H1 (cell line): ENCODE measurements around the gene CACNA1G. TPM values are rescaled to one million over a fixed set of nuclear protein-coding genes. Genes with fewer than 3 reads are reported as not detected.

Experiments
- CTCF ChIA-PET: fragments of 300-600 bp; sonication (Branson Sonifier 250); formaldehyde crosslinking; loops from one replicate; lab custom pipeline; 2021; ENCODE audit not compliant: partially characterized antibody; lab: Charles Lee
- POLR2A ChIA-PET: fragments of 300-600 bp; sonication (Branson Sonifier 250); formaldehyde crosslinking; loops from one replicate; lab custom pipeline; 2021; ENCODE audit warnings: inconsistent platforms; ENCODE audit not compliant: partially characterized antibody; lab: Charles Lee
- DNase-seq, 2 experiments: peaks; one replicate each; pipeline versions ENCODE4 v3.0.0 to v3.0.0-alpha.2; 2010 to 2022; ENCODE audit warnings: low spot score in 2 of 2, low read depth in 1 of 2, mixed read lengths in 1 of 2
- FAIRE-seq: peaks from 2 replicates; lab custom pipeline; 2011; peaks lifted over from hg19 to GRCh38; lab: Jason Lieb, UNC
- H2AFZ ChIP-seq: 2 replicates; pipeline ENCODE4 v1.8.1; 2012; ENCODE audit warnings: low read length, inconsistent platforms
- H2AK5ac ChIP-seq: 2 replicates; pipeline ENCODE4 v1.6.1; 2013; ENCODE audit warnings: low read depth, low read length
- H2BK120ac ChIP-seq: replicated peaks from 2 replicates; pipeline ENCODE3; 2013; ENCODE audit warnings: low read depth, low read length, inconsistent platforms
- H2BK12ac ChIP-seq: 2 replicates; pipeline ENCODE4 v1.6.1; 2013; ENCODE audit warnings: low read depth, low read length
- H2BK15ac ChIP-seq: 2 replicates; pipeline ENCODE4 v1.6.1; 2013; ENCODE audit warnings: low read length
- H2BK20ac ChIP-seq: 2 replicates; pipeline ENCODE4 v1.6.1; 2013; ENCODE audit warnings: low read length
- H2BK5ac ChIP-seq: 2 replicates; pipeline ENCODE4 v1.6.1; 2013; ENCODE audit warnings: low read depth, low read length
- H3K14ac ChIP-seq: 2 replicates; pipeline ENCODE4 v1.6.1; 2013; ENCODE audit warnings: inconsistent platforms; ENCODE audit not compliant: insufficient read length
- H3K18ac ChIP-seq: 2 replicates; pipeline ENCODE4 v1.6.1; 2013; ENCODE audit warnings: low read length; ENCODE audit errors: extremely low read depth
- H3K23ac ChIP-seq: 2 replicates; pipeline ENCODE4 v1.6.1; 2013; ENCODE audit warnings: inconsistent platforms; ENCODE audit not compliant: insufficient read length
- H3K23me2 ChIP-seq: 2 replicates; pipeline ENCODE4 v1.6.1; 2013; ENCODE audit warnings: low read depth, low read length
- H3K27ac ChIP-seq: 2 replicates; pipeline ENCODE4 v1.6.1; 2011; ENCODE audit warnings: low read depth, low read length, inconsistent platforms
- H3K27me3 ChIP-seq, 4 experiments: replicated peaks in 1 of 4; 1 replicate in 1 of 4; 2 replicates in 3 of 4; pipeline versions ENCODE4 v1.6.1 to v1.8.1; 2011 to 2013; ENCODE audit warnings: low read length in 3 of 4, mild to moderate bottlenecking in 3 of 4, inconsistent platforms in 2 of 4, mixed read lengths in 2 of 4, moderate library complexity in 1 of 4; ENCODE audit not compliant: control insufficient read depth in 3 of 4, insufficient read depth in 3 of 4; ENCODE audit errors: extremely low read depth in 1 of 4
- H3K36me3 ChIP-seq, 4 experiments: 2 replicates each; pipeline versions ENCODE4 v1.6.1 to v1.8.1; 2011 to 2013; ENCODE audit warnings: mild to moderate bottlenecking in 4 of 4, low read length in 3 of 4, moderate library complexity in 2 of 4, control low read depth in 1 of 4, inconsistent platforms in 1 of 4; ENCODE audit not compliant: insufficient read depth in 4 of 4, control insufficient read depth in 2 of 4
- H3K4ac ChIP-seq: replicated peaks from 2 replicates; pipeline ENCODE3; 2013; ENCODE audit warnings: low read length, low read depth, mixed read lengths, inconsistent platforms; ENCODE audit not compliant: insufficient read length
- H3K4me1 ChIP-seq, 4 experiments: replicated peaks in 1 of 4; 1 replicate in 1 of 4; 2 replicates in 3 of 4; pipeline versions ENCODE4 v1.6.1 to v1.8.1; 2011 to 2013; ENCODE audit warnings: low read length in 3 of 4, inconsistent platforms in 2 of 4, mixed read lengths in 1 of 4; ENCODE audit not compliant: insufficient read depth in 4 of 4, control insufficient read depth in 3 of 4
- H3K4me2 ChIP-seq, 2 experiments: 2 replicates each; pipeline versions ENCODE4 v1.6.1 to v1.8.1; 2011 to 2013; ENCODE audit warnings: low read depth in 2 of 2, low read length in 2 of 2, control low read depth in 1 of 2, inconsistent platforms in 1 of 2, mild to moderate bottlenecking in 1 of 2; ENCODE audit not compliant: insufficient read depth in 1 of 2
- H3K4me3 ChIP-seq, 4 experiments: fragments of 200-600, 300-600 bp in 1 of 4; sonication (generic), shearing (Covaris generic), sonication (Bioruptor Twin) in 1 of 4; 2 replicates each; pipeline versions ENCODE4 v1.5.1 to v1.8.1; 2011 to 2016; ENCODE audit warnings: low read length in 4 of 4, low read depth in 3 of 4, control low read depth in 2 of 4, inconsistent platforms in 2 of 4, mild to moderate bottlenecking in 2 of 4, mixed read lengths in 1 of 4, moderate library complexity in 1 of 4; ENCODE audit not compliant: insufficient read depth in 2 of 4; ENCODE audit errors: extremely low read depth in 1 of 4
- H3K56ac ChIP-seq: replicated peaks from 2 replicates; pipeline ENCODE3; 2013; ENCODE audit warnings: low read depth, mild to moderate bottlenecking, mixed read lengths, low read length, inconsistent platforms; ENCODE audit not compliant: insufficient read length
- H3K79me1 ChIP-seq: 2 replicates; pipeline ENCODE4 v1.6.1; 2013; ENCODE audit warnings: low read depth, low read length, control low read depth
- H3K79me2 ChIP-seq, 2 experiments: 2 replicates each; pipeline versions ENCODE4 v1.6.1 to v1.8.1; 2012 to 2013; ENCODE audit warnings: low read length in 2 of 2, mild to moderate bottlenecking in 2 of 2, inconsistent platforms in 1 of 2; ENCODE audit not compliant: insufficient read depth in 2 of 2, control insufficient read depth in 1 of 2
- H3K9ac ChIP-seq, 4 experiments: replicated peaks in 1 of 4; 1 replicate in 1 of 4; 2 replicates in 3 of 4; pipeline versions ENCODE4 v1.6.1 to v1.8.1; 2011 to 2013; ENCODE audit warnings: low read depth in 3 of 4, low read length in 3 of 4, control low read depth in 2 of 4, mild to moderate bottlenecking in 2 of 4, moderate library complexity in 2 of 4, inconsistent platforms in 1 of 4; ENCODE audit errors: extremely low read depth in 1 of 4
- H3K9me3 ChIP-seq, 2 experiments: 2 replicates each; pipeline versions ENCODE4 v1.6.1 to v1.8.1; 2012 to 2013; ENCODE audit warnings: mild to moderate bottlenecking in 2 of 2, moderate library complexity in 2 of 2, control low read depth in 1 of 2, inconsistent platforms in 1 of 2, low read depth in 1 of 2, low read length in 1 of 2, mixed read lengths in 1 of 2; ENCODE audit not compliant: insufficient read depth in 2 of 2
- H4K20me1 ChIP-seq, 2 experiments: replicated peaks in 1 of 2; 2 replicates each; pipeline versions ENCODE3 to v1.8.1; 2011 to 2013; ENCODE audit warnings: inconsistent platforms in 2 of 2, low read length in 2 of 2, mild to moderate bottlenecking in 1 of 2; ENCODE audit not compliant: insufficient read depth in 2 of 2, control insufficient read depth in 1 of 2
- H4K5ac ChIP-seq: 2 replicates; pipeline ENCODE4 v1.6.1; 2013; ENCODE audit warnings: low read length, low read depth, mixed read lengths, inconsistent platforms; ENCODE audit not compliant: insufficient read length
- H4K8ac ChIP-seq: 2 replicates; pipeline ENCODE4 v1.8.0; 2013; ENCODE audit warnings: mild to moderate bottlenecking, moderate library complexity, low read length, inconsistent platforms; ENCODE audit not compliant: insufficient read depth; ENCODE audit errors: extremely low read depth
- H4K91ac ChIP-seq: replicated peaks from 2 replicates; pipeline ENCODE3; 2013; ENCODE audit warnings: low read length, mixed read lengths, inconsistent platforms; ENCODE audit not compliant: insufficient read length
- BACH1 ChIP-seq: IDR thresholded peaks from 2 replicates; pipeline ENCODE4 v1.6.1; 2012; ENCODE audit warnings: low read length, improper control_type of control experiment
- EGR1 ChIP-seq: IDR thresholded peaks from 2 replicates; pipeline ENCODE4 v1.6.1; 2011; ENCODE audit warnings: low read depth, low read length, borderline replicate concordance
- HDAC2 ChIP-seq, 2 experiments: fragments of 300-600 bp in 1 of 2; sonication (generic) in 1 of 2; IDR thresholded peaks; 2 replicates each; pipeline ENCODE4 v1.6.1; 2011 to 2012; ENCODE audit warnings: low read depth in 2 of 2, low read length in 2 of 2, mild to moderate bottlenecking in 2 of 2, moderate library complexity in 2 of 2, borderline replicate concordance in 1 of 2, inconsistent platforms in 1 of 2
- JUND ChIP-seq: IDR thresholded peaks from 2 replicates; pipeline ENCODE4 v1.6.1; 2011; ENCODE audit warnings: mild to moderate bottlenecking, improper control_type of control experiment, low read length
- KDM4A ChIP-seq: IDR thresholded peaks from one replicate; pipeline ENCODE4 v1.7.1; 2012; ENCODE audit warnings: low read depth, mild to moderate bottlenecking, moderate library complexity, low read length, inconsistent platforms; ENCODE audit not compliant: severe bottlenecking
- KDM5A ChIP-seq: fragments of 200-600 bp; IDR thresholded peaks from 2 replicates; pipeline ENCODE4 v1.7.1; 2012; ENCODE audit warnings: mild to moderate bottlenecking, low read length, inconsistent platforms, mixed read lengths
- NRF1 ChIP-seq: IDR thresholded peaks from 2 replicates; pipeline ENCODE4 v1.6.1; 2011; ENCODE audit warnings: mild to moderate bottlenecking, low read depth, low read length, improper control_type of control experiment
- POLR2A ChIP-seq, 2 experiments: IDR thresholded peaks; 1 replicate in 1 of 2; 2 replicates in 1 of 2; pipeline ENCODE4 v1.6.1; 2011; ENCODE audit warnings: low read depth in 2 of 2, low read length in 2 of 2, mild to moderate bottlenecking in 2 of 2; ENCODE audit errors: control extremely low read depth in 1 of 2
- RXRA ChIP-seq: IDR thresholded peaks from 2 replicates; pipeline ENCODE4 v1.6.1; 2011; ENCODE audit warnings: low read depth, mild to moderate bottlenecking, low read length, moderate library complexity; ENCODE audit not compliant: insufficient read depth
- SAP30 ChIP-seq: fragments of 300-600 bp; sonication (generic); IDR thresholded peaks from 2 replicates; pipeline ENCODE4 v1.7.1; 2012; ENCODE audit warnings: low read length, moderate library complexity, mild to moderate bottlenecking, inconsistent platforms; ENCODE audit not compliant: insufficient read depth, insufficient replicate concordance
- SP1 ChIP-seq: IDR thresholded peaks from 2 replicates; pipeline ENCODE4 v1.6.1; 2011; ENCODE audit warnings: low read depth, low read length
- TAF1 ChIP-seq: IDR thresholded peaks from 2 replicates; pipeline ENCODE4 v1.6.1; 2011; ENCODE audit warnings: mild to moderate bottlenecking, low read depth, low read length
- YY1 ChIP-seq: IDR thresholded peaks from 2 replicates; pipeline ENCODE4 v1.6.1; 2011; ENCODE audit warnings: low read depth, mild to moderate bottlenecking, low read length
- WGBS, 2 experiments: shearing (Covaris generic) in 1 of 2; methylation state at CpG; one replicate each; pipeline versions ENCODE4 v1.1.6 to v1.1.7; 2013 to 2015; ENCODE audit warnings: low lambda C conversion rate in 2 of 2, mixed read lengths in 2 of 2, inconsistent platforms in 1 of 2, low coverage in 1 of 2, missing lambda C conversion rate in 1 of 2; ENCODE audit not compliant: insufficient replicate concordance in 2 of 2, insufficient coverage in 1 of 2, insufficient read length in 1 of 2; ENCODE audit errors: extremely low coverage in 1 of 2, missing lambda C conversion rate in 1 of 2; 5-methylcytosine and 5-hydroxymethylcytosine counted together
- polyA plus RNA-seq, 7 experiments: library from polyadenylated mRNA; depleted of rRNA in 3 of 7; stranded (reverse) in 5 of 7; unstranded in 2 of 7; fragments of >200 nt in 5 of 7; fragments of 200-250 nt in 2 of 7; gene quantifications; 1 replicate in 5 of 7; 2 replicates in 1 of 7; 4 replicates in 1 of 7; pipeline versions ENCODE4 v1.2.1 to v1.2.3, GENCODE V29; 2011 to 2013; ENCODE audit warnings: missing spikeins in 2 of 7, mixed read lengths in 2 of 7
- total RNA-seq: library from RNA; stranded (reverse); fragmentation: NEBNext Ultra II Directional; extraction: Animal tissue kit (Norgen Biotek cat#: 25700); gene quantifications from 2 replicates; pipeline ENCODE4 v1.2.1, GENCODE V29; 2021
- TF ChIP-seq, protein P1 (sequence below): IDR thresholded peaks from 2 replicates; pipeline ENCODE4 v1.6.1; 2011; ENCODE audit warnings: low read depth, mild to moderate bottlenecking, low read length; ENCODE audit not compliant: insufficient read depth

The CACNA1G gene
- total and polyA plus RNA-seq, 2 of the 8 experiments (the other 6 are each of a cell fraction or from before 2014, with no cell fraction given), result 2.9 to 4.9 TPM

DNA sequence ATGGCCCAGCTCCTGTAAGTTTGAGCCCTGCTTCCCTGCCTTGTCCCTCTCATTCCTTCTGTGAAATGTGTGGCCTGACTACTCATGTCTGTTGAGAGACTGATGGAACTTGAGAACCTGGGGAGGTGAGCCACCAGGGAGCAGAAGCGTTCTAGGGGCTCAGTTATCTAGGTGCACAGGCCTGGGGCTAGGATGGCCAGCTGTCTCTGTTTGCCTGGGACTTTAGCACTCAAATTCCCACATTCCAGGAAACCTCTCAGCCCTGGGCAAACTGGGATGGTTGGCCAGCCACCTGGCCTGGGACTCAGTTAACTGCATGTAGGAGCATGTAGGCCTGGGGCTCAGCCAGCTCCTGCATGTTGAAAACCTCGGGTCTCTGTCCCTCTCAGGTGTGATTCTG is 37.3 kb upstream of the CACNA1G start:
- H2BK12ac ChIP-seq, result no peak overlapping the region
- H3K9me3 ChIP-seq, result no peaks in the 10 kb centered on the region
- FAIRE-seq, result no peak
- TF ChIP-seq EGR1, result no peak
- TF ChIP-seq YY1, result no peak
- TF ChIP-seq POLR2A (IDR thresholded peaks at IDR 0.05; ENCODE audit: control extremely low read depth in 1 of 2, low read depth in 2 of 2, low read length in 2 of 2), result no peak
- TF ChIP-seq, protein P1, sequence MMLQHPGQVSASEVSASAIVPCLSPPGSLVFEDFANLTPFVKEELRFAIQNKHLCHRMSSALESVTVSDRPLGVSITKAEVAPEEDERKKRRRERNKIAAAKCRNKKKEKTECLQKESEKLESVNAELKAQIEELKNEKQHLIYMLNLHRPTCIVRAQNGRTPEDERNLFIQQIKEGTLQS, result no peak
- TF ChIP-seq KDM5A, result no peak
- no peak for TF ChIP-seq TAF1
- no peak for TF ChIP-seq RXRA
- TF ChIP-seq JUND, result no peak
- no peak for TF ChIP-seq BACH1
- no peak for TF ChIP-seq SAP30
- TF ChIP-seq HDAC2 (IDR thresholded peaks at IDR 0.05; ENCODE audit: borderline replicate concordance in 1 of 2, low read depth in 2 of 2, low read length in 2 of 2), result no peak
- TF ChIP-seq NRF1, result no peak
- TF ChIP-seq KDM4A, result no peak
- no peak for TF ChIP-seq SP1

More for the DNA sequence above, 37.3 kb upstream of the CACNA1G start:
- Histone ChIP-seq H3K36me3 (no peaks in the 10 kb centered on the region), H3K4me2 (no peak overlapping the region), H3K56ac (no peak overlapping the region), H3K4ac (no peak overlapping the region), H2BK20ac (no peak overlapping the region), H3K23ac (no peak overlapping the region), H3K79me2 (no peaks in the 10 kb centered on the region), H3K4me3 (no peak overlapping the region), H4K91ac (no peak overlapping the region), H3K79me1 (no peaks in the 10 kb centered on the region), H3K4me1 (peaks cover 0 to 6% (median 0%) of the 10 kb centered on the region in 4 experiments; a peak in 2 of 7 replicates), H2BK5ac (no peak overlapping the region), H4K5ac (no peak overlapping the region), H3K27me3 (no peaks in the 10 kb centered on the region), H2BK15ac (no peak overlapping the region), H3K18ac (no peak overlapping the region), H2BK120ac (no peak overlapping the region), H3K27ac (no peak overlapping the region), H2AK5ac (no peak overlapping the region), H3K23me2 (no peaks in the 10 kb centered on the region; the same call in 1 of the 2 replicates), H4K8ac (no peak overlapping the region), H2AFZ (no peak overlapping the region), H4K20me1 (no peaks in the 10 kb centered on the region), H3K9ac (no peak overlapping the region), H3K14ac (no peak overlapping the region)
- CTCF ChIA-PET, result interaction anchor here (0.9 to 3.4 kb wide), 6 partner anchors 9 to 44 kb away, joined by 3 to 15 read pairs (median 4); partner anchors contain the start of gene RSAD1
- POLR2A ChIA-PET, result interaction anchor here (1.4 kb wide), 1 partner anchor 10 kb away, joined by 4 read pairs; the partner anchor contains the start of gene EPN3
- DNase-seq, result no peak
- 80% methylated on average over 2 of the region's 2 CpGs; no CpG with 5 or more reads in 1 of the 2 experiments for WGBS, 2 experiments
